GM10847 (cell line): ENCODE measurements around the gene FARS2.

Experiments
- POLR2A ChIP-seq: IDR thresholded peaks from 2 replicates; pipeline ENCODE4 v1.6.1; 2011; ENCODE audit not compliant: insufficient read length; ENCODE audit errors: extremely low read depth

The FARS2 gene

DNA sequence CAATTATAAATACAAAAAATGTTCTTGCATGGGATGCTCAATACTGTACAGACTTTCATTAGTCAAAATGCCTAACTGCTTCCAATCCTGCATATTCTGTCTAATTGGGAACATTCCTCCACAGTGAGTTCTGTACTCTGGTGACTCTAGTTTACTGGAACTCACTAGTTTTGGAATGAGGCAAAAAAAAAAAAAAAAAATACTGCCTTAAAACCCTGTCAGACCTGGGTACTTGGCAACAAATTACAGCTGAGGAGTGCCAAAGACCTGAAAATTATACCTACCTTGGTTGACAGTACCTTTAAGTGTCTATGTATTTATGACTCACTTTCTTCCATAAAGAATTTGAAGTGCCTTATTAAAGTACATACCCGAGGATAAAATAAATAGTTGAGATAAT is 276.7 kb downstream of the FARS2 start:
- no peak for TF ChIP-seq POLR2A

DNA sequence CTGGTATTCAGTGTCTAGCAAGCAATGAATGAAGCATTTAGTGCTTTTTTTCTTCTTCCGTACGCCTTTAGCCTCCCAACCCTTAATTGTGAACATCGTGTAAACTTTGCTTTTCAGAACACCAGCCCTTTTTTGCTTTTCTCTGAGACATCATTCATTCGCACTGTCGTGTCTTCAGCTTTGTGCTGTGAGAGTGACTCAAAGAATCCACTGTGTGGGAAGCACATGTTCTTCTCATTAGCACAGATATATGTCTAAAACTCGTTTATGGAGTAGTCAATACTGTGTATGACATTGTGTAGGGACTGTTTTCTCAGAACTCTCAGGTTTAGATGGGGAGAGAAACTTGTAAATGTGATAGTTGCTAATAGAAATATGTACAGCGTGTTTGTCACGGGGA is 279.1 kb downstream of the FARS2 start:
- TF ChIP-seq POLR2A: no peak

DNA sequence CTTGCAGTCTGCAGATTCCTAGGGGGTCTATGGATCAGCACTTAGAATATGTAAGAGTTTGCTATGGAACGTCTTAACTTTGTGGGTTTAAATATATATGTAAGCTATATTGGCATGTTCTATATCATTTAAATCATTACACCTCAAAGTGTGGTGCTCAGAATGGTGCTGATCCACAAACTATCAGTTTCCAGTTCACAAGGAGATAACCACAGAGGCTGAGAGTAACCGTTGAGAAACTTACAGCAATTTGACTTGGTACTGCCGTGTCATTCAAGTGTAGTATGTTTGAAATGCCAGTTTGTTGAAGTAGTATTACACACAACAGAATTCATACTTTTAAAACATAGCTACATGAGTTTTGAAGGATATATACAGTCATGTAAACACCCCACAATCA is 279.7 kb downstream of the FARS2 start:
- no peak for TF ChIP-seq POLR2A

DNA sequence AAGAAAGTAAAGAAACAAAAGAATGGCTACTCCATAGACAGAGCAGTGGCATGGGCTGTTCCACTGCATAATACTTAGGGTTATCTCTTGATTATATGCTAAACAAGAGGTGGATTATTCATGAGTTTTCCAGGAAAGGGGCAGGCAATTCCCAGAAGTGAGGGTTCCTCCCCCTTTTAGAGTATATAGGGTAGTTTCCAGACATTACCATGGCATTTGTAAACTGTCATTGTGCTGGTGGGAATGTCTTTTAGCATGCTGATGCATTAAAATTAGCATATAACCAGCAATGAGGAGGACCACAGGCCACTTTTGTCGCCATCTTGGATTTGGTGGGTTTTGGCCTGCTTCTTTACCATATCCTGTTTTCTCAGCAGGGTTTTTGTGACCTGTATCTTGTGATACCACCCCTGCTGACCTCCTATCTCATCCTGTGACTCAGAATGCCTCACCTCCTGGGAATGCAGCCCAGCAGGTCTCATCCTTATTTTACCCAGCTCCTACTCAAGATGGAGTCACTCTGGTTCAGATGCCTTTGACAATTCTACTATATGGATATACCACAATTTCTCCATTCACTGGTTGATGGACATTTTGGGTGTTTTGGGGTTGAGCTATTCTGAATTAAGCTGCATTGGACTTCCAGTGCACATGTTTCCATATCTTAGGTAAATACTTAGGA is 280.6 kb downstream of the FARS2 start:
- no peak for TF ChIP-seq POLR2A

DNA sequence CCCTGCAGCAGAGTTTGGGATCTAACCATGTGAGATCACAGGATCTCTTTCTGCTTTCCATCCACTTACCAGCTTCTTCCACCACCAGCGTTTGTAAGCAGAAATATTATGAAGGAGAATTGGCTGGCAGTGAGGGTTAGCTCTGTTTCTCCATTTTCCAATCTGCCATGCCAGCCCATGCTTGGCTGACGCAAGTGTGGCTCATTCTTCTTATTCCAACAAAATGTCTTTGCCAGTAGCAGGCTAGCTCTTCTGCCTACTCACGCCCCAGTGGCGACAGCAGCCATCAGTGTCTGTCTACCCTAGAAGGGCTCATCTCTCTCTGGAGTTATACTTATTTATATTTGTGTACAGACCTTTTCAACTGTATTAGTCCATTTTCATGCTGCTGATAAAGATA is 286.2 kb downstream of the FARS2 start:
- TF ChIP-seq POLR2A: no peak

DNA sequence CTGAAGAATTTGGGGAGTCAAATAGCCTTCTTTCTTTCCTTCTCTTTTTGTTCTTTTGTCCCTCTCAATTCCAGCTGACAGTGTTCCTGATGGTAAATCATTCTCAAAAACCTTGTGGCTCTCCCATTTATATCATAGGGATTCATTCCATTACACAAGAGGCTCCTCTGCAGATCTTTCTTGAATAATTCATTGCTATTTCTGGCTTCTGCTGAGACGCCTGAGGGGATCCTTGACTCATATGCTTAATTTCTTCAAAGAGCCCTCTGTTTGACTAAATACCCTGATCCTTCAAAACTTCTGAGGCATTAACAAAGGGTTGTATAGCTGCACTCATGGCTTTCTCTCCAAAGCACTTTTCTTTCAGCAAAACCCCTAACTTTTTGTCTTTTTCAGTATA is 289.3 kb downstream of the FARS2 start:
- TF ChIP-seq POLR2A: no peak

DNA sequence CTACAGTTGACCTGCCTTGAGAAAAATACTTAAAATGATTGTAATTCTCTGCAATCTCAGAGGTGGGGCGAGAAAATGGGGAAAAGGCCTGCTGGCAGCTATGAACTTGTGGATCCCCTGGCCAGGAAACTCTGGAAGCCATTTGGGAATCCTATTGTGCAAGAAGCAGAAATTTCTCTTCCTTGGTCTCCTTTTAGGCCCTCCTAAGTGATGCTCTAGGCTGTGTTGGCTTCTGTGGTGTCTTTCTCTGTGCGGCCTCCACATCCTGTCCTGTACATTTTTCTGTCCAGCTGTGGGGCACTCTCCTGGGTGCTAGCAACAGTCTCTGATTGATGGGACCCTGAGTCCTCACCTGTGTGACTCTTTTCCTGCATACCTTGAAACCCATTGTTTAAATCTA is 290.9 kb downstream of the FARS2 start:
- TF ChIP-seq POLR2A: no peak

DNA sequence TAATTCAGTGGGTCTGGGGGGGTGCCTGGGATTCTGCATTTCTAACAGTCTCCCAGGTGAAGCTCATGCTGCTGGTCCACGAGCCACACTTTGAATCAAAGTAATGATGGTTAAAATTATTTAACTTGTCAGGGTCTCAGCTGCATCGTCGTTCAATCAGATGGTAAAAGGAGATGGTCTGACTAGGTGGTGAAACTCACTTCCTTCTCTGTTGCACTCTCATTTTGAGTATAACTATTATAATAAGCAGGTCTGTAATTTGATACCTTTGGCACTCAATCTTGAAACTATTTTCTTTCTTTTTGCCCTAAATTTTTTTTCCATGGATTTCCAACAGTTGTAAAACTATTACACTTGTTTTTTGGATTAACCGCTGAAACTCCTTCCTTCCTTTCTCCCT is 292.5 kb downstream of the FARS2 start:
- no peak for TF ChIP-seq POLR2A

DNA sequence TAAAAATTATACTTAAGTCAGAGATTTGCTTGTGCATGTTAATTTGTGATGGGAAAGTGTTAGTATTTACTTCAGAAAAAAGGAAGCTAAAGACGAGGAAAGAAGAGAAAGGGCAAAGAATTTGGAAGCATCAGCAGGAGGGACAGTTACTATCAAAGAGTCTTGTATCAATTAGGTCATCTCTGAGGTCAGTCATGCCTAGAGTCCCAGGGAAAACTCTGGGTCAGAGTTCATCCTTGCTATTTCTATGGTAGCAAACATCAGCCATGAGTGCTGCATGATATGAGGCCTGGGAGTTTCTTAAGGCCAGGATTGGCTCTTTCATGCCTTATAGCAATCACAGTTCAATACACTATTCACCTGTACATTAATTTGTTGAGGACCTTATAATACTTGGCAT is 292.9 kb downstream of the FARS2 start:
- TF ChIP-seq POLR2A: no peak

DNA sequence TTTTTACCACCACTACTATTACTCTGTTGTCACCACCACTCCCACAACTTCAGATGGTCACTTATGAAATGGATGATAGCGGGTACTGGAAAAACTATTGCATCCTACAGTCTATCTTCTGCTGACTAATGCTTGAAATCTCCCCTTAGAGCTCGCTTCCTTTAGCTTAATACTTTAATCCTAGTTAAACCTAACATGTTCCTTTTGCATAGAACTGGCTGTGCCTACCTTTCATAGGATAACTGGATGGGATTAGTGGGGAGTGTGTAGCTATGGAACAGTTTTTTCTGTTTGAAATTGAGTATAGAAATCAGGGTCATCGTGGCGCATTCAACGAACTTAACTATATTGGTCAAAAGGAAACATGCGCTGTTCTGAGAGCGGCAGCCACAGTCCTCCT is 294.7 kb downstream of the FARS2 start:
- no peak for TF ChIP-seq POLR2A

DNA sequence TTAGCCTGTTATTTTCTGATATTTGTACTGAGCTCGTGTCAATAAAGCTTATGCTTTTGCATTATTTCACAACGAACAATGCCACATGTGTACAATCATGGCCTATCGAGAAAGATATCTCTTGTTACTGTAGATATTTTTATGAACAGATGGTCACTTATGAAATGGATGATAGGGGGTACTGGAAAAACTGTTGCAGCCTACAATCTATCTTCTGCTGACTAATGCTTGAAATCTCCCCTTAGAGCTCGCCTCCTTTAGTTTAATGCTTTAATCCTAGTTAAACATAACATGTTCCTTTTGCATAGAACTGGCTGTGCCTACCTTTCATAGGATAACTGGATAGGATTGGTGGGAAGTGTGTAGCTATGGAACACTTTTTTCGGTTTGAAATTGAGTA is 296.2 kb downstream of the FARS2 start:
- no peak for TF ChIP-seq POLR2A

DNA sequence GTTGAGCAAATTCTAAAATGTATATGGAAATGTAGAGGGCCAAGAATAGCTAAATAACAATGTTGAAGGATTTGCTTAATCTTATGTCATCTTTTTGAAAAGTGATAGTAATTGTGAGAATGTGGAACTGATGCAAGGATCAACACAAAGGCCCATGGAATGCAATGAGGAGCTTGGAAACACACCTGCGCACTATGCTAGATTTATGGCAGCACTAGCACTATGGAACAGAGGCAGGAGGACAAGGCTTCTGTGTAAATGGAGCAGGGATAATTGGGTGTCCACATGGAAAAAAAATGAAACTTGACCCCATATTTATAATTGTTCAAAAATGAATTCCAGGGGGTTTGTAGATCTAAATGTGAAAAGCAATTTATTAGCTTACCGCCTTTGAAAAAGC is 298.3 kb downstream of the FARS2 start:
- TF ChIP-seq POLR2A: no peak

DNA sequence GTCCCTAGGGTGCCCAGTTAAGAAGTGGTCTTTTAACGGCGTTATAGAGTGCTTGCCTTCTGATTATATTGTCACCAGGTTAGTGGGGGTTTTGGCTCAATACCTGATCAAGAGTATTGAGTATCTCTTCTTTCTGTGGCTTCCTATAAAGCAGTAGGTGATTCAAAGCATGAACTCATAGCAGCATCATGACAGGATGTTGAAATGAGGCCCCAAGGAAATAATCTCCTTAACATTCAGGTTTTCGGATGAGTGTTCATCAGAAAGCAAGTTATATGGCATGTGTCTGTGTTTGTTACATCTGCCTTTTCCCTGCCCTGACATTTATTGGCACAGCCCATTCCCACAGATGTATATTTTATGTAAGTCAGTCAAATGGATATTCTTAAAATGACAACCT is 301.0 kb downstream of the FARS2 start:
- TF ChIP-seq POLR2A: no peak

DNA sequence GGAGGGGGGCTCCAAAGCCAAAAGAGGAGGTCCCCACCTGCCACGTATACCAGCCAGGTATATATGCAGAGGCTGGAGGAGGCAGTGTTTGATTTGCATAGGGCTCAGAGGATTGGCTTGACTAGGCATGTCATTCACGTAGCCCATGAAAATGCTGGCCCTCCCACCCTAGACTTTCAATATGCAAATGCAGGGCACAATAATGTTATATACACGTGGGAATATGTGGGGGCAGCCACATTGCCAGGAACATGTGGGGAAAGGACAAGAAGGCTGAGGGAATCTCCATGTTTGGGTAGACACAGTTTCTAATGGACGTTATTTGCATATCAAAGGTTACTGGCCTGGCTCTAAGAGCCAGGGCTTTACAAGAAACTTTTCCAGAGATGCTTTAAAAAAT is 301.8 kb downstream of the FARS2 start:
- TF ChIP-seq POLR2A: no peak

DNA sequence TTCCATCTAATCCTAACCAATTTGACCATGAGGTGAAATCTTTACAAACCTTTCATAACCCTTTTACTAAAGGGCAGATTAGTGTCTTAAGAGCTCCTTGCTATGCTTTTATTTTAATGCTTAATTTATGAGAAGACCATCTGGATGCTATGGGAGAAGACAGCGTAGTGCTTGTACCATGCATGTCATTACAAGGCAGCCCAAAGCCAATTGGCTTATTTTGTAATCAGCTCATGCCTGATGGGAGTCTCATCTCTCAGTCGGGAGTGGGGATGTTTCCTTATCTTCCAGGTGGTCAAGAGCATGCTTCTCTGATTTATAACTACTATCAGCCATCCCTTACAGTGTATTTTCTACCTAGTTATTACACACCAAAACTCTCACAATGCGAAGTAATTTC is 304.7 kb downstream of the FARS2 start:
- no peak for TF ChIP-seq POLR2A

DNA sequence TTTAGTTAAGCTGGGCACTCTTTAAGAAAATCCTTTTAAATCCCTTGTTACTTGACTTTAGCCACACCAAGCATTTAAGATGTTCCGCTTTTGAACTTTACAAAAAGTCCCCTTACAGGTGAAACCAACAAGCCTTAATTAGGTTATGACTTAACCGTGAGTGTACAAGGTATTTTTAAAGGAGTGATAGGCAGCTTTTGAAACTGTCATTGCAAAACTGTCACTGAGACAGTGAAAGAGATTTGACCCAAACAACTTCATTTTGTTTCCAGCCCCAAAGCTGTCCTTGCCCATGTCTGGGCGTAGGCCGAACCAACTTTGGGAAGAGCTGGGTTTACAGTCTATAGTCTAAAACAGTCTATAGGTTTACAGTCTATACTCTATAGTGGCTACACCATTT is 305.4 kb downstream of the FARS2 start:
- no peak for TF ChIP-seq POLR2A

DNA sequence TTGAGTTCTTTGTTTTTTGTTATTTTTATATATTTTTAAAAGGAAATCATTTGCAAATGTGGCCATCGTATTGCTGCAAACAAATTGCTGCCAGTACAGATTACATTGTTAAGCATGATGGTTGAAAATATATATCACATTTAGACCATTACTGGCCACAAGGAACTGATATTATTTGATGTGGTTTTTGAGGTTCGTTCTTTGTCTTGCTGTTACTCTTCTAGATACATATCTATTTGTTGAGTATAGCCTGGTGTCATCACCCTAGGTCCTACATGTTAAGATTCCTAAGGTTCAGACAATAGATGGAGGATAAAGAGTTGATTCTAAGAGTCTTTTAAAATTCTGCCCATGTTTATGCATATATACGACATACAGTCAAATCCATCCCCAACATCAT is 306.0 kb downstream of the FARS2 start:
- no peak for TF ChIP-seq POLR2A

DNA sequence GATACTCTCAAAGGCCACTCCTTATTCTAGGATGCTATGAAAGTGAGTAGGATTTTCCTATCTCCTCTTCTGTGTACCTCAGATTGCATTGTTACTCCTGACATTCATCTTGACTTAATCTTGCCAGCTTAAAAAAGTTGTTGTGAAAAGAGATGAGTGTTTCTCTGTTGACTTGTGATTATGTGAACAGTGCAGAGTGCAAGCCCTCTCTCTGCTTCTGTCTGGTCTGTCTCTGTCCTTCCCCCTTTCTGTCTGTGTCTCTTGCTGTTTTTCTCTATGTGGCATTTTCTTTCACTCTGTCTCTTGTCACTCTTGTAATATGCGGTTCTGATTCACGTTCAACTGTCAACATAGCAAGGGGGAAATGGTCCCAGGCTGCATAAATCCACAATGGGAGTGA is 306.6 kb downstream of the FARS2 start:
- TF ChIP-seq POLR2A: no peak
